LNCAP (cell line): ENCODE results near the gene HELT.

Source experiments
- CTCF ChIP-seq: fragments of 450-650 bp; IDR thresholded peaks from 2 replicates; pipeline ENCODE4 v1.5.1; 2017; ENCODE audit warnings: mild to moderate bottlenecking

The HELT gene

GRCh38 chr4:185013417-185014125 is 4.7 kb upstream of the HELT start:
- no peak for TF ChIP-seq CTCF

GRCh38 chr4:185015108-185015507 is 3.2 kb upstream of the HELT start:
- no peak for TF ChIP-seq CTCF

- TF ChIP-seq CTCF: no peak
These were observed 2.0 kb upstream of the HELT start for GRCh38 chr4:185016101-185016940.

GRCh38 chr4:185016946-185017758 is 1.1 kb upstream of the HELT start:
- TF ChIP-seq CTCF: no peak

GRCh38 chr4:185018834-185019455 is 655 bp downstream of the HELT start:
- TF ChIP-seq CTCF: no peak

GRCh38 chr4:185019456-185020292 is 1.4 kb downstream of the HELT start:
- no peak for TF ChIP-seq CTCF
